Upper lobe of left lung (tissue), 6 donors: Measurements from ENCODE around the gene SOX5. TPM values are rescaled to one million over a fixed set of nuclear protein-coding genes. Genes with fewer than 3 reads are reported as not detected.

Experiments used
- ATAC-seq, 2 donors: fragments of 200-7000 bp; cut with Tn5 transposase; one replicate each; pipeline ENCODE4 v1.9.1; 2022; ENCODE audit warnings: mild to moderate bottlenecking in 2 of 2, moderate library complexity in 2 of 2; ENCODE audit not compliant: low FRiP score in 2 of 2
- DNase-seq, 2 donors: peaks; one replicate each; pipeline ENCODE4 v3.0.0-alpha.2; 2019 to 2020
- H3K27ac ChIP-seq, 4 donors: fragments of 200-600 bp; sonication (generic); one replicate each; pipeline ENCODE4 v1.5.1; 2016 to 2019
- H3K27me3 ChIP-seq, 4 donors: fragments of 200-600 bp; sonication (generic); one replicate each; pipeline ENCODE4 v1.5.1; 2017 to 2019
- H3K36me3 ChIP-seq, 4 donors: fragments of 200-600 bp; sonication (generic); one replicate each; pipeline ENCODE4 v1.5.1; 2016 to 2019
- H3K4me1 ChIP-seq, 4 donors: fragments of 200-600 bp; sonication (generic); one replicate each; pipeline ENCODE4 v1.5.1; 2018 to 2019
- H3K4me3 ChIP-seq, 4 donors: fragments of 200-600 bp; sonication (generic); one replicate each; pipeline ENCODE4 v1.5.1; 2017 to 2019; ENCODE audit warnings: mild to moderate bottlenecking in 2 of 4, moderate library complexity in 1 of 4
- H3K9me3 ChIP-seq, 4 donors: fragments of 200-600 bp; sonication (generic); one replicate each; pipeline ENCODE4 v1.5.1; 2018 to 2019
- EP300 ChIP-seq, 4 donors: sonication (generic); formaldehyde crosslinking; IDR thresholded peaks; one replicate each; pipeline ENCODE4 v1.5.1; 2017; ENCODE audit warnings: antibody characterized with exemption in 4 of 4, control low read depth in 2 of 4
- POLR2A ChIP-seq, 4 donors: fragments of 450-650 bp; IDR thresholded peaks; one replicate each; pipeline ENCODE4 v1.5.1; 2016 to 2017; ENCODE audit warnings: antibody characterized with exemption in 4 of 4, mild to moderate bottlenecking in 2 of 4
- POLR2AphosphoS5 ChIP-seq, 2 donors: sonication (generic); formaldehyde crosslinking; IDR thresholded peaks; one replicate each; pipeline ENCODE4 v1.5.1; 2017; ENCODE audit warnings: antibody characterized with exemption in 2 of 2
- WGBS, 2 donors: methylation state at CpG; one replicate each; pipeline ENCODE4 v1.1.5; 2017 to 2018; 5-methylcytosine and 5-hydroxymethylcytosine counted together
- total RNA-seq, 6 donors: library from RNA; depleted of rRNA in 4 of 6; stranded (reverse); fragments of >200 nt in 4 of 6; gene quantifications; one replicate each; pipeline versions ENCODE4 v1.1.0 to v1.2.1, GENCODE V29; 2016 to 2021
- TF ChIP-seq, protein P1 (sequence below), 6 experiments: fragments of 450-650 bp in 4 of 6; fragments of 200-600 bp in 2 of 6; sonication (generic) in 2 of 6; IDR thresholded peaks; one replicate each; pipeline ENCODE4 v1.5.1; 2016 to 2019; ENCODE audit warnings: antibody characterized with exemption in 6 of 6
- donor health status: DM: no; HTN: no; CAD: no; lungs with moderate emphysema.
- donor health status: DM: no; HTN: yes; CAD: no; lungs with severe emphysema.

SOX5 gene
- total RNA-seq, 6 donors from 2014 or later = 9.6 to 31.4 (median 14.5) TPM

DNA sequence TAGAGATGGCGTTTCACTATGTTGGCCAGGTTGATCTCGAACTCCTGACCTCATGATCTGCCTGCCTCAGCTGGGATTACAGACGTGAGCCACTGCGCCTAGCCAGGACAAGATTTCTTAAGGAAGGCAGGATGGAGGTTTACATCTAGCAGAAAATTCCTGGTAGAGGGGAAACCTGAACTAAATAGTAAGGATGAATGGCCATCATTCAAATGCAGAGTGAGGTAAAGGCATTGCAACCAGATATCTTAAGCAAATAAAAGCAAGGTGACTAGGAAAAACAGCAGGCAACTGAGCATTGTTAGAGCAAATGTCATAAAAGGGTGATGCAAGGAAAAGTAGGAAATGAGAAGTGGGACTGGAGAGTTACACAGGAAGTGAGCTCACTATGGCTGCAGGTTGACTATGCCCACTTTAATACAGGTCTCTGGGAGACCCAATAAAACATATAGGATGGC, 133.0 kb downstream of the SOX5 start:
- Histone ChIP-seq H3K27me3 (no peaks in the 10 kb centered on the region), H3K27ac (no peak overlapping the region), H3K36me3 (no peaks in the 10 kb centered on the region), H3K4me3 (no peak overlapping the region), H3K9me3 (no peaks in the 10 kb centered on the region), H3K4me1 (no peaks in the 10 kb centered on the region)
- WGBS, 2 donors = 88 to 92% methylated on average over 4 of the region's 4 CpGs
- TF ChIP-seq POLR2A (IDR thresholded peaks at IDR 0.05) (no peak), POLR2AphosphoS5 (IDR thresholded peaks at IDR 0.05) (no peak), EP300 (IDR thresholded peaks at IDR 0.05) (no peak)
- TF ChIP-seq, protein P1, sequence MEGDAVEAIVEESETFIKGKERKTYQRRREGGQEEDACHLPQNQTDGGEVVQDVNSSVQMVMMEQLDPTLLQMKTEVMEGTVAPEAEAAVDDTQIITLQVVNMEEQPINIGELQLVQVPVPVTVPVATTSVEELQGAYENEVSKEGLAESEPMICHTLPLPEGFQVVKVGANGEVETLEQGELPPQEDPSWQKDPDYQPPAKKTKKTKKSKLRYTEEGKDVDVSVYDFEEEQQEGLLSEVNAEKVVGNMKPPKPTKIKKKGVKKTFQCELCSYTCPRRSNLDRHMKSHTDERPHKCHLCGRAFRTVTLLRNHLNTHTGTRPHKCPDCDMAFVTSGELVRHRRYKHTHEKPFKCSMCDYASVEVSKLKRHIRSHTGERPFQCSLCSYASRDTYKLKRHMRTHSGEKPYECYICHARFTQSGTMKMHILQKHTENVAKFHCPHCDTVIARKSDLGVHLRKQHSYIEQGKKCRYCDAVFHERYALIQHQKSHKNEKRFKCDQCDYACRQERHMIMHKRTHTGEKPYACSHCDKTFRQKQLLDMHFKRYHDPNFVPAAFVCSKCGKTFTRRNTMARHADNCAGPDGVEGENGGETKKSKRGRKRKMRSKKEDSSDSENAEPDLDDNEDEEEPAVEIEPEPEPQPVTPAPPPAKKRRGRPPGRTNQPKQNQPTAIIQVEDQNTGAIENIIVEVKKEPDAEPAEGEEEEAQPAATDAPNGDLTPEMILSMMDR (IDR thresholded peaks at IDR 0.05) = no peak
- no peak for ATAC-seq
- no peak for DNase-seq

GRCh38 chr12:23815810-23816209, 133.7 kb downstream of the SOX5 start:
- H3K4me1 ChIP-seq = no peaks in the 10 kb centered on the region
- no peaks in the 10 kb centered on the region for H3K36me3 ChIP-seq
- H3K27me3 ChIP-seq = no peaks in the 10 kb centered on the region
- H3K9me3 ChIP-seq = no peaks in the 10 kb centered on the region
- DNase-seq (no peak), ATAC-seq (no peak)
- 93 to 94% methylated on average over 3 of the region's 3 CpGs for WGBS, 2 donors
- TF ChIP-seq, protein P1 (IDR thresholded peaks at IDR 0.05) = no peak
- TF ChIP-seq POLR2A (IDR thresholded peaks at IDR 0.05) (no peak), POLR2AphosphoS5 (IDR thresholded peaks at IDR 0.05) (no peak), EP300 (IDR thresholded peaks at IDR 0.05) (no peak)
- H3K27ac ChIP-seq = no peak overlapping the region
- H3K4me3 ChIP-seq = no peak overlapping the region

GRCh38 chr12:23813206-23813605, 136.3 kb downstream of the SOX5 start:
- DNase-seq (no peak), ATAC-seq (no peak)
- H3K27ac ChIP-seq = no peak overlapping the region
- no peaks in the 10 kb centered on the region for H3K27me3 ChIP-seq
- no peak overlapping the region for H3K4me3 ChIP-seq
- H3K9me3 ChIP-seq = no peaks in the 10 kb centered on the region
- H3K36me3 ChIP-seq = no peaks in the 10 kb centered on the region
- whole genome bisulfite sequencing, 2 donors = 76 to 82% methylated on average over 3 of the region's 3 CpGs
- H3K4me1 ChIP-seq = no peaks in the 10 kb centered on the region
- no peak for TF ChIP-seq EP300 (IDR thresholded peaks at IDR 0.05)
- TF ChIP-seq, protein P1 (IDR thresholded peaks at IDR 0.05) = no peak

- no peaks in the 10 kb centered on the region for H3K4me1 ChIP-seq
- 54 to 59% methylated on average over 3 of the region's 3 CpGs for WGBS, 2 donors
- H3K27me3 ChIP-seq = no peaks in the 10 kb centered on the region
- ATAC-seq (no peak), DNase-seq (no peak)
- TF ChIP-seq POLR2AphosphoS5 (IDR thresholded peaks at IDR 0.05) = no peak
- no peak for TF ChIP-seq EP300 (IDR thresholded peaks at IDR 0.05)
- TF ChIP-seq, protein P1 (IDR thresholded peaks at IDR 0.05) = no peak
- no peak for TF ChIP-seq POLR2A (IDR thresholded peaks at IDR 0.05)
- no peaks in the 10 kb centered on the region for H3K9me3 ChIP-seq
- H3K27ac ChIP-seq = no peak overlapping the region
- H3K4me3 ChIP-seq = no peak overlapping the region
- no peaks in the 10 kb centered on the region for H3K36me3 ChIP-seq
These were observed 139.1 kb downstream of the SOX5 start for GRCh38 chr12:23810329-23810902.

DNA sequence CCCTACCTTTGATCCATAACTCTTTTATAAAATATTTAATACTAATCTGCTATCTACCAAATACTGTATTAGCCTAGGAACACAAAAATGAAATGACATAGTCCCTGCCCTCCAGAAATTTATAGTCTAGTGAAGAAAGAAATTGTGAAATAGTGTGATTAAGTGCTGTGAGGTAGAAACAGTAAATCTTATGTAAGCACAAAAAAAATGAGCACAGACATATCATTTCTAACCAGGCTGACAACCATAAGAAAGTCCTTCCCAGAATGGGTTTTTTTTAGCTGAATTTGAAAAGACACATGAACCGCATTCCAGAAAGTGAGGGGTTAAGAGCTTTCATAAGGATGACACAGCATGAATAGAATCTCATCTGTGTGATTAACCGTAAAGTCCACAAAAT, 145.9 kb downstream of the SOX5 start:
- Histone ChIP-seq H3K4me3 (no peak overlapping the region), H3K27ac (no peak overlapping the region), H3K27me3 (no peaks in the 10 kb centered on the region), H3K36me3 (no peaks in the 10 kb centered on the region), H3K4me1 (no peaks in the 10 kb centered on the region), H3K9me3 (no peaks in the 10 kb centered on the region)
- no peak for ATAC-seq
- no peak for DNase-seq
- TF ChIP-seq POLR2AphosphoS5 (IDR thresholded peaks at IDR 0.05) = no peak
- TF ChIP-seq, protein P1 (IDR thresholded peaks at IDR 0.05) = no peak
- no peak for TF ChIP-seq POLR2A (IDR thresholded peaks at IDR 0.05)
- TF ChIP-seq EP300 (IDR thresholded peaks at IDR 0.05) = no peak
- WGBS, 2 donors = 77% methylated on average over 2 of the region's 2 CpGs
